HG03558 (cell line): ENCODE measurements around the gene MAPT.

Source experiments
- ATAC-seq: cut with Tn5 transposase; IDR thresholded peaks from one replicate; pipeline ENCODE4 v1.9.1; 2021; ENCODE audit warnings: moderate number of reproducible peaks; ENCODE audit not compliant: unreplicated experiment; ENCODE audit errors: extremely low read depth

The MAPT gene

DNA sequence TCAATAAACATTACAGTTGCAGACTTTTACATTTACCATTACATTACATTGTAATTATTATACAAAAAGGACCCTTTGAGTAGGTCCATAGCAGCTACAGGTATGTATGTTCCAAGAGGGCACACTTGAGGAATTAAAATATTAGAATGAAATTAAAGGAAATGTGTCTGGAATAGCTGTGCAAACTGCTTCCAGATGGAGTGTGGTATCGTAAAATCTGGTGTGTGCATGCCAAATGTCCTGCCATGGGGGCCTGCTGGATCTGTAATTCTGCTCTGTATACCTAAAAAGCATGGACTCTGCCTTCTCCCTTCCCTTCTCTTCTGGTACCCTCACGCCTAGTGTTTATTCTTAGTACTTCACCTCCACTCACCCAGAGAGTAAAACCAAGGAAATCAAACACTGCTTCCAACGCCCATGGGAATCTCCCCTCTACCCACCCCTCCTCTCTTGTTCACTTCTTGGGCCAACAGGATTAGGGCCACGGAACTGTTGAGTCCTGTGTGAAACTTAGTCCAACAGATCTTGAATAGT lies 143.4 kb downstream of the MAPT start:
- no peak for ATAC-seq

- no peak for ATAC-seq
These were observed 144.1 kb downstream of the MAPT start for GRCh38 chr17:46038414-46038813.

- no peak for ATAC-seq
These were observed 144.6 kb downstream of the MAPT start for GRCh38 chr17:46038937-46039336.

DNA sequence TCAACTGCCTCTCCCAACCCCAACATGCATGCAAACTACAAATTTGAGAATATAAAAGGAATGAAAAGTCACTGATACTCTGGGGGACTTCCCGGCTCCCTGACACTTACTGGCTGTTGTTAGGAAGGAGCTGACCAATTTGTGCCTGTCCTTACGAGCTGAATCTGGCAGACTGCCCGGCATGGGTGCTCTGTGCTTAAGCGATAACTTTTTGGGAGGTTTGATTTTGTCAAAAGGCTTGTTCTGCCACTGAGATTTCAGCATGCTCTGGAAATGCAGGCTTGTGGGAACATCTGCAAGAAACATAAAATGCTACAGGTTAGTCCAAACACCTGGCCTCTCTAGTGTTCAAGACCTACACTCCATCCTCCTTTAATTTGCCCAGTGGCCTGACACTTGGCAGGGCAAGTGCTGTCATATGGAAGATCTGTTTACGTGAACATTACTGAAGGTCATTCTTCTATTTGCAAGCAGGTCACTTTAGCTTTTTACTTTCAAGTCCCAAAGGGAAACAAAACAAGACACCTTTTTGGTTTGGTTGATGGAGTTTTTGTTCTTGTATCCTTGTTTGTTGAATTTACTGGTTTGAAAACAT lies 145.3 kb downstream of the MAPT start:
- ATAC-seq = no peak

- ATAC-seq = no peak
These were observed 147.9 kb downstream of the MAPT start for GRCh38 chr17:46042246-46042645.

- ATAC-seq = no peak
These were observed 148.6 kb downstream of the MAPT start for GRCh38 chr17:46042925-46043324.

DNA sequence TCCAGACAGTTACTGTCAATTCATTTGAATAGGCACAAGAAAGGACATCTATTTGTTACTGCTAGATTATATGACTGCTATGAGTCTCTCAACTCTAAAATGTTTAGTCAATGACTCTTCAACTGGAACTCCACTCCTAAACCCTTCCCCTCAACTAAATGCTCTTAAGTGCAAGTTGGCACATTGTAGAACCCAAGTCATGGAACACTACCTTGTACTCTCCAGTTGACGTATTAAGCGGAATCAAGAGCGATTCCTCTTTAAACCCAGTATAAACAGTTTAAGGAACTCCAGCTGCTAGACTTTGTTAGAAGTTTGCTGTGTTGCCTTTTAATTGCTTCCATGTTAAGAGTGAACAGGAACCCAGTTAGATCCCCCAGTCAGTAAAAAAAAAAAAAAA lies 149.3 kb downstream of the MAPT start:
- ATAC-seq = no peak

DNA sequence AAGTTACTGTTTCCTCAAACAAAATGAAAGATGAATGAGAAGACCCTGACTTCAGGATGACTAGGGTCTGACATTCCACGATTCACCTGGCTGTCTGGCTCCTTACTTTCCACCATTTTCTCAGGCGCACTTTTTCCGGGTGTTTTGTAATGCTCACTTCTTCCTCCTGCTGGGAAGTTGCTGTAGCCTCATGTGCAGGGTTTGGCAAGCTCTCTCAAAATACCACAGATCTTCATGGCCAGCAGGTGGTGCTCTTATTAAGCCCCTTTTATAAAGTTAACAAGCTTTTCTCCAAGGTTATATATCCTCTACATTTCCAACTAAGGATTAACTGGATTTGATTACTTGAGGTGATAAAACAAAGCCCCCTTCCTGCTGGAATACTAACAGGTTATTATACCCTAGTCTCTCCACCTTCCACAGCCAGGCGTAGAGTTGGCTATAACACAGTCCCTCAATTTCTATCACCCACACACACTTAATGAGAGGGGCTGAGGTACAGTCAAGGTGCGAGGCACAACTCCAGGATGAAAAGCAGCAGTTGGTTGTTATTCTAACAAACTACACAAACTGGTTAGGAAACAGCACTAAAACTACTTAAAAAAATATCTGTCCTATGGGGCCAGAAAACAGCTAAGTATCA lies 150.1 kb downstream of the MAPT start:
- ATAC-seq = no peak

DNA sequence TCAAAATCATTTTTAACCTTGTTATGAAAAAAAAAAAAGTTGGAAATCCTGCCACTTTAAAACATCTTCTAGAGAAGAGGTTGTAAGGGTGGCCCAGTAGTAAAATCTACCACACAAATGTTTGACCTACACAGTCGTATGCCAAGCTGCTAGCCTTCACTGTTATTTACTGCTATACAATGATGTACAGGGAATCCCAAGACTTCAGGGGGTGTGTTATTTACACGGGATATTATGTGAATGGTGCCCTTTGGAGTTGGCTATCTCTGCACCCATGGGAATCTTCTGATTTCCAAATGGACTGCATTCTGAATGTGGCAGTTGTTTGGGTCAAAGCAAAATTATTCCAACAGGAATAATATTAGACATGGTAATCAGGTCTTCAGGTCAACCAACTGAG lies 150.6 kb downstream of the MAPT start:
- no peak for ATAC-seq

GRCh38 chr17:46045639-46046038 lies 151.3 kb downstream of the MAPT start:
- no peak for ATAC-seq

GRCh38 chr17:46046957-46047356 lies 152.6 kb downstream of the MAPT start:
- no peak for ATAC-seq

DNA sequence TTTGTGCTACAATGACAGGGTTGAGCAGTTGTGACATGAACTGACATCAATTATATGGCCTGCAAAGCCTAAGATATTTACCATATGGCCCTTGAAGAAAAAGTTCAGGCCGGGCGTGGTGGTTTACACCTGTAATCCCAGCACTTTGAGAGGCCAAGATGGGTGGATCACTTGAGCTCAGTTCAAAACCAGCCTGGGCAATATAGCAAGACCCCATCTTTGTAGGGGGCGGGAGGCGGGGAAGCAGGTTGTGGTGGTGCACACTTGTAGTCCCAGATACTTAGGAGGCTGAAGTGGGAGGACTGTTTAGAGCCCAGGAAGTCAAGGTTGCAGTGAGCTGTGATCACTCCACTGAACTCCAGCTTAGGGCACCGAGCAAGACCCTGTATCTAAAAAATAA lies 153.0 kb downstream of the MAPT start:
- ATAC-seq = no peak

GRCh38 chr17:46047856-46048255 lies 153.5 kb downstream of the MAPT start:
- no peak for ATAC-seq

GRCh38 chr17:46049656-46050055 lies 155.3 kb downstream of the MAPT start:
- no peak for ATAC-seq

- ATAC-seq = no peak
These were observed 159.7 kb downstream of the MAPT start for GRCh38 chr17:46053911-46054534.

DNA sequence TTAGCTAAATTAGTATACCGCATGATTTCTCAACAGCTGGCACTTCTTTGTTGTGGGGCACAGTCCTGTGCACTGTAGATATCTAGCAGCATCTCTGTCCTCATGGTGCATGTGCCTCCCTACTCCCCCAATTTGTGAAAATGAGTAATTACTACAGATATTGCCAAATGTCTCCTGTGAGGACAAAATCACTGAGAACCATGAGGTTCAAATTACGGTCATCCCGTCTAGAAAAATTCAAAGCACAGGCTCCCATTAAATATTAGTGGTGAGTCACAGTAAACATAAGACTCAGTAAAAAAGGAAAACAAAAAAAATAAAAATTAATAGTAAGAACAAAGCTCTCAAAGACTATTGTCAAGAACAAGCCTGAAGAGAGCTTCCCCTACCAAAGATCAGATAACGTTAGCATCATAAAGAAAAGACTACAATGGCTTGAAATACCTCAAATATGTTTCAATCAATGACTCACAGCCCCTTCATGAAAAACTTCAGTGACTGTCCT lies 162.5 kb downstream of the MAPT start:
- no peak for ATAC-seq

GRCh38 chr17:46057366-46057765 lies 163.0 kb downstream of the MAPT start:
- ATAC-seq = no peak

DNA sequence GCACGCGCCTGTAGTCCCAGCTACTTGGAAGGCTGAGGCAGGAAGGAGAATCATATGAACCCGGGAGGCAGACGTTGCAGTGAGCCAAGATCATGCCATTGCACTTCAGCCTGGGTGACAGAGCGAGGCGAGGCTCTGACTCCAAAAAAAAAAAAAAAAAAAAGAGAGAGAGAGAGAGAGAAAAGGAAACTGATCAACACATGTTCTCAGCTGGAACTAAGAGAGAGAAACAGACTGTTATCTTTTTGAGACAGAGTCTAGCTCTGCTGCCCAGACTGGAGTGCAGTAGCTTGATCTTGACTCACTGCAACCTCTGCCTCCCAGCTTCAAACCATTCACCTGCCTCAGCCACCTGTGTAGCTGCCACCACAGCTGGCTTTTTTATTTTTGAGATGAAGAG lies 165.1 kb downstream of the MAPT start:
- no peak for ATAC-seq

- no peak for ATAC-seq
These were observed 166.1 kb downstream of the MAPT start for GRCh38 chr17:46060461-46060860.

- ATAC-seq = no peak
These were observed 167.1 kb downstream of the MAPT start for GRCh38 chr17:46061435-46061834.

- ATAC-seq = no peak
These were observed 168.9 kb downstream of the MAPT start for GRCh38 chr17:46063241-46063640.
